ENCODE results near the gene PUS1.

PUS1 gene

DNA sequence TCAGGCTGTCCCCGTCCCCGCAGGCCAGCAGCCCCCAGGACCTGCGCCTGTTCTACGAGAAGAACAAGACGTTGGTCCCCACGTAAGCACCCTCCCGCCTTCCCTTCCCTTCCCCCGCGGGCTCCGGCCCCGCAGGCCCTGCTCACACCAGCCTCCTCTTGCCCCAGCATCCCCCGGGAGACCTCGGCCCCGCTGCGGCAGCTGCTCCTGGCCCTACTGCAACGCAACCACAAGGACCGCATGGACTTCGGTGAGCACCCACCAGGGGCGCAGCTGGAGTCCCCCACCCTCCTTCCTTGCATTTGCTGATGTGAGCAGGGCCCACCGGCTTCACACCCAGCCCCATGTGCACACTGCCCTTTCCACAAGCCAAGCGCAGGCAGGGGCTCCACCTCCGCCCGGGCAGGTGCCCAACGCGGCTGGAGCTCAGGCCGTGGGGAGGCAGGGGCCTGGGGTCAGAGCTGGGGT is 19.3 kb upstream of the PUS1 start:
- Histone ChIP-seq H3K4ac (ENCODE audit: low read depth in 1 of 2, low read length in 2 of 2) (no peak overlapping the region), H3K23ac (ENCODE audit: low read length in 2 of 2) (no peak overlapping the region), H2AFZ (ENCODE audit: low read depth, low read length) (no peak overlapping the region), H3K79me1 (replicated peaks; ENCODE audit: low read length, poor library complexity, severe bottlenecking) (peaks cover 49% of the 10 kb centered on the region), H4K8ac (ENCODE audit: low read length) (no peak overlapping the region), H2BK5ac (ENCODE audit: low read depth, low read length, poor library complexity, severe bottlenecking) (no peak overlapping the region), H3K4me2 (ENCODE audit: low read length, poor library complexity, severe bottlenecking) (no peak overlapping the region), H2BK12ac (ENCODE audit: low read length in 2 of 2) (no peak overlapping the region), H3K4me3 (ENCODE audit: insufficient read depth in 1 of 2, low read depth in 1 of 2, low read length in 2 of 2) (no peak overlapping the region), H2AK5ac (ENCODE audit: low read length, severe bottlenecking) (no peak overlapping the region), H4K91ac (ENCODE audit: low read length) (no peak overlapping the region), H3K36me3 (ENCODE audit: control insufficient read depth in 1 of 2, insufficient read depth in 2 of 2, low read depth in 1 of 2, low read length in 2 of 2) (peaks cover 40 to 91% of the 10 kb centered on the region in 2 experiments), H3K14ac (ENCODE audit: low read length in 2 of 2) (no peak overlapping the region), H3K27ac (ENCODE audit: low read length, poor library complexity, severe bottlenecking) (no peak overlapping the region), H3K4me1 (ENCODE audit: control insufficient read depth, insufficient read depth, low read depth, low read length) (peaks cover 32% of the 10 kb centered on the region), H3K9ac (ENCODE audit: low read length) (no peak overlapping the region), H2BK15ac (ENCODE audit: low read depth, poor library complexity, severe bottlenecking) (no peak overlapping the region), H3K18ac (ENCODE audit: low read depth in 1 of 2, low read length in 2 of 2) (no peak overlapping the region), H3K9me3 (ENCODE audit: control insufficient read depth, low read length) (no peaks in the 10 kb centered on the region), H3K27me3 (ENCODE audit: control insufficient read depth in 1 of 2, insufficient read depth in 1 of 2, low read length in 2 of 2) (no peaks in the 10 kb centered on the region), H2BK120ac (ENCODE audit: low read depth, low read length) (no peak overlapping the region)
- 98% methylated on average over 26 of the region's 26 CpGs for WGBS
- no peak for DNase-seq

DNA sequence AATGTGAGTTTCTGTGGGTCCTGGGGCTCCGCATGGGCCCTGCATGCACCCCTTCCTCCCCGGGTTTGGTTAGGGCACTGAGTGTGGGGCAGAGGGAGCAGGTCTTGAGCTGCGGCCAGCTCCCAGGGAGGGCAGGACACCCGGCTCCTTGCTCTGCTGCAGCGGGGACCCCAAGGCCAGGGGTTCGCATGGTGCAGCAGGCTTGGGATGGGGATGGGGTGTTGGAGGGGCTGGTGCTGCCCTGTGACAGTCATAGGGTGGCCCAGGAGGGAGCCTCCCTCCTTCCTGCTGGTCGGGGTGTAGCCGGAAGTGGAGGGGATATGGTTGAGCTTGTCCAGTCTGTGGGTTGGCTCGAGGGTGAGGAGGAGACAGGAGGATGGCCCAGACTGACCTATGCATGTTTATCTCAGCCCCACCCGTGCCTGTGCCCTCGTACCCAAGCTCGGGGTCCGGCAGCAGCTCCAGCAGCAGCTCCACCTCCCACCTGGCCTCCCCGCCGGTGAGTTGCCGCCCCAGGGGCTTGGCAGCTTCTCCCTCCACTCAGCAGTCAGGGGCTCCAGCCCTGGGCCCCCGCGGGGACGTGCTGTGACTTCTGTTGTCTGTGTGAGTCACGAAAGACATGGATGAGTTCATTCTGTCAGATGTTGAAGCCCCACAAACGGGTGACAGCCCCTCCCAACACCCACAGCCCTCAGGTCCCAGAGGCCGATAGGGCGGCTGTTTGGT is 18.6 kb upstream of the PUS1 start:
- no peak overlapping the region for H2BK5ac ChIP-seq (ENCODE audit: low read depth, low read length, poor library complexity, severe bottlenecking)
- no peak overlapping the region for H3K4me2 ChIP-seq (ENCODE audit: low read length, poor library complexity, severe bottlenecking)
- H3K14ac ChIP-seq (ENCODE audit: low read length in 2 of 2) = no peak overlapping the region

DNA sequence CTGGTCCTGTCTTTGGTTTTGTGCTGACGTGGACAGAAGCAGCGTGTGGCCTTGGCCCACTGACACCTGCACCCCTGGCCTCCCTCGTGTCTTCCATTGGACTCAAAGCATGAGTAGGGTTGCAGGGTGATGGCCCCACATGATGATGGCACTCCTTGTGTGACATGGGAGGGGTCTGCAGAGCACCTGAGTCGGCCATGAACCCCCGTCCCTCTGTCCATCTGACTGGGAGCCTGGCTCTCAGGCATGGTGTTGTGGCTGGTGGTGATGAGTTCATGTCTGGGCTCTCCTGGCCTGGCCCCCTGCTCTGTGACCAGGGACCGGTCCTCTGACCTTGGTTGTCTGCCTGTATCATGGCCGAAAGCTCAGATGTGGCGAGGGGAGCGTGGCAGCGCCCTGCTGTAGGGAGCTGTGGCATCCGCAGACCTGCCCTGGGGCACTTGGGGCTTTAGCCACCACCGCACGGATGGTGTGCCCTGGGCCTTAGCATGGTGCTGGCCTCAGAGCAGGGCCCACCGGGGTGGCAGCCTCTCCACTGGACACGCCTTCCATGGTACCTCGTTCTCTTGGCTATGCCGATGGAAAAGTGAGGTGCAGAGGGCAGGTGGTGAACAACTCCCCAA is 17.9 kb upstream of the PUS1 start:
- no peak overlapping the region for H2BK120ac ChIP-seq (ENCODE audit: low read depth, low read length)
- H3K9me3 ChIP-seq (ENCODE audit: control insufficient read depth, low read length) = no peaks in the 10 kb centered on the region
- no peak overlapping the region for H3K4ac ChIP-seq (ENCODE audit: low read depth in 1 of 2, low read length in 2 of 2)

More for the DNA sequence above, 18.6 kb upstream of the PUS1 start:
- Histone ChIP-seq H2BK15ac (ENCODE audit: low read depth, poor library complexity, severe bottlenecking) (no peak overlapping the region), H3K18ac (ENCODE audit: low read depth in 1 of 2, low read length in 2 of 2) (no peak overlapping the region), H4K8ac (ENCODE audit: low read length) (no peak overlapping the region), H3K27me3 (ENCODE audit: control insufficient read depth in 1 of 2, insufficient read depth in 1 of 2, low read length in 2 of 2) (no peaks in the 10 kb centered on the region), H3K9ac (ENCODE audit: low read length) (no peak overlapping the region), H2AFZ (ENCODE audit: low read depth, low read length) (no peak overlapping the region), H3K9me3 (ENCODE audit: control insufficient read depth, low read length) (no peaks in the 10 kb centered on the region), H3K23ac (ENCODE audit: low read length in 2 of 2) (no peak overlapping the region), H3K4me1 (ENCODE audit: control insufficient read depth, insufficient read depth, low read depth, low read length) (peaks cover 32% of the 10 kb centered on the region), H2BK12ac (ENCODE audit: low read length in 2 of 2) (no peak overlapping the region), H3K4me3 (ENCODE audit: insufficient read depth in 1 of 2, low read depth in 1 of 2, low read length in 2 of 2) (no peak overlapping the region), H3K36me3 (ENCODE audit: control insufficient read depth in 1 of 2, insufficient read depth in 2 of 2, low read depth in 1 of 2, low read length in 2 of 2) (peaks cover 47 to 91% of the 10 kb centered on the region in 2 experiments), H2BK120ac (ENCODE audit: low read depth, low read length) (no peak overlapping the region), H3K79me1 (replicated peaks; ENCODE audit: low read length, poor library complexity, severe bottlenecking) (peaks cover 46% of the 10 kb centered on the region), H4K91ac (ENCODE audit: low read length) (no peak overlapping the region), H3K27ac (ENCODE audit: low read length, poor library complexity, severe bottlenecking) (no peak overlapping the region), H3K4ac (ENCODE audit: low read depth in 1 of 2, low read length in 2 of 2) (no peak overlapping the region), H2AK5ac (ENCODE audit: low read length, severe bottlenecking) (no peak overlapping the region)
- whole genome bisulfite sequencing = 91% methylated on average over 21 of the region's 23 CpGs
- DNase-seq = no peak

DNA sequence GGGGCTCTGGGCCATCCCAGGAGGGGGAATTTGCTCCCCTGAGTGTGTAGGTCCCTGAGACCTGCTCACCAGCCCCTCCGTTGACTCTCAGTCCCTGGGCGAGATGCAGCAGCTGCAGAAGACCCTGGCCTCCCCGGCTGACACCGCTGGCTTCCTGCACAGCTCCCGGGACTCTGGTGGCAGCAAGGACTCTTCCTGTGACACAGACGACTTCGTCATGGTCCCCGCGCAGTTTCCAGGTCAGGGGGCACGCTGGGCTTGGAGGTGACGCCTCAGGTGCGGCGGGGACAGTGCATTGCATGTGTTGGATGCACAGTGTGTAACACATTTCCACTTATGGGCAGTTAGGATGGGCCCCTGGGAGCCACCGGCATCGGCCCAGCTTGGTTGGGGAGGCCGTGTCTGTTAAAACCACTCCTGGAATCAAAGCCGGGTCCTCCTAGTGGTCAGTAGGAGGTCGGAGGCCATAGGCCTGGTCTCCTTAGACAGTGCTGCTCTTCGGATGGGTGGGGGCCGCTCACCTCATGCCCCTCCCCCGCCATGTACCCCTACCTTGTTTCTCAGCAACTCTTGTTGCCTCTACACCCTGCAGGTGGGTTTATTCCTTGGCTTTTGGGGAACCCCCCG is 17.1 kb upstream of the PUS1 start:
- H2BK12ac ChIP-seq (ENCODE audit: low read length in 2 of 2) = no peak overlapping the region
- H3K79me1 ChIP-seq (replicated peaks; ENCODE audit: low read length, poor library complexity, severe bottlenecking) = peaks cover 43% of the 10 kb centered on the region
- H3K27ac ChIP-seq (ENCODE audit: low read length, poor library complexity, severe bottlenecking) = no peak overlapping the region
- no peak overlapping the region for H3K14ac ChIP-seq (ENCODE audit: low read length in 2 of 2)
- H2AK5ac ChIP-seq (ENCODE audit: low read length, severe bottlenecking) = no peak overlapping the region
- H4K8ac ChIP-seq (ENCODE audit: low read length) = no peak overlapping the region
- peaks cover 60 to 93% of the 10 kb centered on the region in 2 experiments for H3K36me3 ChIP-seq (ENCODE audit: control insufficient read depth in 1 of 2, insufficient read depth in 2 of 2, low read depth in 1 of 2, low read length in 2 of 2)
- no peak overlapping the region for H3K18ac ChIP-seq (ENCODE audit: low read depth in 1 of 2, low read length in 2 of 2)
- WGBS = 91% methylated on average over 22 of the region's 22 CpGs
- no peak overlapping the region for H2BK15ac ChIP-seq (ENCODE audit: low read depth, poor library complexity, severe bottlenecking)
- H3K4me1 ChIP-seq (ENCODE audit: control insufficient read depth, insufficient read depth, low read depth, low read length) = peaks cover 32% of the 10 kb centered on the region
- H2BK120ac ChIP-seq (ENCODE audit: low read depth, low read length) = no peak overlapping the region
- no peak for DNase-seq
- H4K91ac ChIP-seq (ENCODE audit: low read length) = no peak overlapping the region
- H3K4ac ChIP-seq (ENCODE audit: low read depth in 1 of 2, low read length in 2 of 2) = no peak overlapping the region
- no peaks in the 10 kb centered on the region for H3K9me3 ChIP-seq (ENCODE audit: control insufficient read depth, low read length)
- no peak overlapping the region for H2AFZ ChIP-seq (ENCODE audit: low read depth, low read length)
- H3K4me2 ChIP-seq (ENCODE audit: low read length, poor library complexity, severe bottlenecking) = no peak overlapping the region
- H3K4me3 ChIP-seq (ENCODE audit: insufficient read depth in 1 of 2, low read depth in 1 of 2, low read length in 2 of 2) = no peak overlapping the region
- no peak overlapping the region for H2BK5ac ChIP-seq (ENCODE audit: low read depth, low read length, poor library complexity, severe bottlenecking)
- H3K27me3 ChIP-seq (ENCODE audit: control insufficient read depth in 1 of 2, insufficient read depth in 1 of 2, low read length in 2 of 2) = no peaks in the 10 kb centered on the region
- peak overlapping the region; percentile 22 for H3K9ac ChIP-seq (ENCODE audit: low read length)
- no peak overlapping the region for H3K23ac ChIP-seq (ENCODE audit: low read length in 2 of 2)

More for the DNA sequence above, 17.9 kb upstream of the PUS1 start:
- 98% methylated on average over 15 of the region's 17 CpGs for WGBS
- Histone ChIP-seq H3K79me1 (replicated peaks; ENCODE audit: low read length, poor library complexity, severe bottlenecking) (peaks cover 46% of the 10 kb centered on the region), H2BK12ac (ENCODE audit: low read length in 2 of 2) (no peak overlapping the region), H3K4me2 (ENCODE audit: low read length, poor library complexity, severe bottlenecking) (no peak overlapping the region), H3K36me3 (ENCODE audit: control insufficient read depth in 1 of 2, insufficient read depth in 2 of 2, low read depth in 1 of 2, low read length in 2 of 2) (peaks cover 53 to 93% of the 10 kb centered on the region in 2 experiments), H4K91ac (ENCODE audit: low read length) (peak overlapping the region; percentile 47), H3K9ac (ENCODE audit: low read length) (no peak overlapping the region), H2BK5ac (ENCODE audit: low read depth, low read length, poor library complexity, severe bottlenecking) (no peak overlapping the region), H2AK5ac (ENCODE audit: low read length, severe bottlenecking) (no peak overlapping the region), H3K4me3 (ENCODE audit: insufficient read depth in 1 of 2, low read depth in 1 of 2, low read length in 2 of 2) (no peak overlapping the region), H3K27ac (ENCODE audit: low read length, poor library complexity, severe bottlenecking) (no peak overlapping the region), H4K8ac (ENCODE audit: low read length) (no peak overlapping the region), H2AFZ (ENCODE audit: low read depth, low read length) (no peak overlapping the region), H2BK15ac (ENCODE audit: low read depth, poor library complexity, severe bottlenecking) (no peak overlapping the region), H3K23ac (ENCODE audit: low read length in 2 of 2) (no peak overlapping the region), H3K14ac (ENCODE audit: low read length in 2 of 2) (no peak overlapping the region), H3K18ac (ENCODE audit: low read depth in 1 of 2, low read length in 2 of 2) (no peak overlapping the region), H3K27me3 (ENCODE audit: control insufficient read depth in 1 of 2, insufficient read depth in 1 of 2, low read length in 2 of 2) (no peaks in the 10 kb centered on the region), H3K4me1 (ENCODE audit: control insufficient read depth, insufficient read depth, low read depth, low read length) (peaks cover 32% of the 10 kb centered on the region)
- DNase-seq = no peak

Measured in mesenchymal stem cell (in vitro differentiated cells and primary cell).